C4-2B (cell line): ENCODE measurements around the gene TLE5.

Source experiments
- H3K27ac ChIP-seq: fragments of 450-650 bp; 2 replicates; pipeline ENCODE4 v1.5.1; 2017
- ZFX ChIP-seq: fragments of 450-650 bp; IDR thresholded peaks from 2 replicates; pipeline ENCODE4 v1.6.1; 2017
- TF ChIP-seq, protein P1 (sequence below): fragments of 450-650 bp; conservative IDR thresholded peaks from 2 replicates; pipeline ENCODE4 v1.5.1; 2017; ENCODE audit warnings: mild to moderate bottlenecking

TLE5 gene

GRCh38 chr19:3046698-3047495 is 15.4 kb downstream of the TLE5 start:
- TF ChIP-seq, protein P1, sequence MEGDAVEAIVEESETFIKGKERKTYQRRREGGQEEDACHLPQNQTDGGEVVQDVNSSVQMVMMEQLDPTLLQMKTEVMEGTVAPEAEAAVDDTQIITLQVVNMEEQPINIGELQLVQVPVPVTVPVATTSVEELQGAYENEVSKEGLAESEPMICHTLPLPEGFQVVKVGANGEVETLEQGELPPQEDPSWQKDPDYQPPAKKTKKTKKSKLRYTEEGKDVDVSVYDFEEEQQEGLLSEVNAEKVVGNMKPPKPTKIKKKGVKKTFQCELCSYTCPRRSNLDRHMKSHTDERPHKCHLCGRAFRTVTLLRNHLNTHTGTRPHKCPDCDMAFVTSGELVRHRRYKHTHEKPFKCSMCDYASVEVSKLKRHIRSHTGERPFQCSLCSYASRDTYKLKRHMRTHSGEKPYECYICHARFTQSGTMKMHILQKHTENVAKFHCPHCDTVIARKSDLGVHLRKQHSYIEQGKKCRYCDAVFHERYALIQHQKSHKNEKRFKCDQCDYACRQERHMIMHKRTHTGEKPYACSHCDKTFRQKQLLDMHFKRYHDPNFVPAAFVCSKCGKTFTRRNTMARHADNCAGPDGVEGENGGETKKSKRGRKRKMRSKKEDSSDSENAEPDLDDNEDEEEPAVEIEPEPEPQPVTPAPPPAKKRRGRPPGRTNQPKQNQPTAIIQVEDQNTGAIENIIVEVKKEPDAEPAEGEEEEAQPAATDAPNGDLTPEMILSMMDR: no peak
- TF ChIP-seq ZFX: no peak
- H3K27ac ChIP-seq: no peak overlapping the region

DNA sequence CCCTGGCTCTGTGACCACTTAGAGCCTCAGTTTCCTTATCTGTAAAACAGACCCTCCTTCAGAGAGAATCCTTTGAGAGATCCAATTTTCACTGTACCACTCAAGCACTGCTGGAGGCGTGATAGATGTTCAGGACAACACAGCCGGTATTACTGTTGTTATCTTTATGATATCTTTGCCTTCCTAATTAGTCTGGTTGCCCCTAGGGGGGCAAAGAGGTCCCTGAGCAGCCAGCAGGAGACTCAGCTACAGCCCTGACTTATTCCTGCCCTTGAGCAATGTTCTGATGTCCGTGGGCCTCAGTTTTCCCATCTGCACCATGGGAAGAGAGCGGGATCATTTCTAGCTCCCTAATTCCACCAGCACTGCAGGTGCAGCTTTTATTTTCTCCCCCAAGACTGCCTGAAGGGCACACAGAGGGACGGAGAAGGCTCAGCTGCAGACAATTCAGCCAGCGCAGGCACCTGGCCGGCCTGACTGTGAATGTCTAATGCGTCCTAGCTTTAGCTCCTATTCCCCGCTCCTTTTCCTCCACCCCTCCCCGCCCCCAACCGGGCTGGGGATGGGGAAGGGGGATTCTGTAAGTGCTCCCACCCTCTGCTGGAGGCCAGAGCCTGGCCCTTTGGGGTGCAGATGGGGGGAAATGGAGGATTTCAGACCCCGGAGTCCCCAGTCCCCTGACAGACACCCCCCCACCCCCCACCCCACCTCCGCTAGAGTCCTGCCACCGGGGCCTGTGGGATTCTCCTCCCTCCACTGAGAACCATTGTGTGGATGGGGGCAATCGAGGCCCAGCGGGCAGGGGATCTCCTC is 16.2 kb downstream of the TLE5 start:
- no peak for TF ChIP-seq ZFX
- TF ChIP-seq, protein P1: no peak

GRCh38 chr19:3045191-3045590 is 17.1 kb downstream of the TLE5 start:
- TF ChIP-seq, protein P1: no peak
- no peak for TF ChIP-seq ZFX
- no peak overlapping the region for H3K27ac ChIP-seq

More for the DNA sequence above, 16.2 kb downstream of the TLE5 start:
- no peak overlapping the region for H3K27ac ChIP-seq

- no peak for TF ChIP-seq ZFX
- no peak overlapping the region for H3K27ac ChIP-seq
Observed at GRCh38 chr19:3042621-3043267, 19.6 kb downstream of the TLE5 start.

DNA sequence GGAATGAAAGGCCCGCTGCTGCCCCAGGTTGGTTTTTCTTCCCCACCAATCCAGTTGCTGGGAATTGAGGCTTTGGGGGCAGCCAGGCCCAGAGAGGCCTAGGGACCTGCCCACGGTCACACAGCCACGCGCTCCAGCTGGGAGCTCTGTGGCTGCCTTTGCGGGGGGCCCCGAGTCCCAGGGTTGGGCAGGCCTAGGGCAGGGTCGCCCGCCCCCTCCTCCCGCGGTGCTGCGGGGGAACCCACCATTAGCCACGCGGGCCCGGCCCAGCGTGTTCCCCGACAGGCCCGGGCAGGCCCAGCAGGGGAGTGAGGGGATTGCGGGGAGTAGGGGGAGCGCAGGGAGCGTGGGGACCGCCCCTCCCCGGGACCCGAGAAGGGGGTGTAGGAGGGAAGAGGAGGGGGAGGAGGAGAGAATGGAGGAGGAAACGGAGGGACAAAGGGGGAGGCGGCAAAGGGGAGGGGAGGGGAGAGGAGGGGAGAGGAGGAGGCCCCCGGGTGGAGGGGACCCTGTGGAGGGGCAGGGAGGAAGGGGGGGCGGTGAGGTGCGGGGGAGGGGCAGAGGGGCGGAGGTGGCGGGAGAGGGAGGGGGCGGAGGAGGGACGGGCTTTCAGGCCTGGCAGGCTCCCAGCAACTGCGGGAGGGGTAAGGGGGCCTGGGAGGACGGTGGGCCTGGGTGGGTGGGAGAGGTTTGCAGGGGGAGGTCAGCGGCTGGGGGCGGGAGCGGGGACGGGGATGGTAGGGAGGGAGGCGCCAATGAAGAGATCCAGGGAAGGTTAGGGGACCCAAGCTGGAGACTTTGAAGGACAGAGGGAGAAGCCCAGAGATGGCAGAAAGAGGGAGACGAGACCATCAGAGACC is 20.3 kb downstream of the TLE5 start:
- H3K27ac ChIP-seq: no peak overlapping the region
- no peak for TF ChIP-seq ZFX
- TF ChIP-seq, protein P1: no peak

DNA sequence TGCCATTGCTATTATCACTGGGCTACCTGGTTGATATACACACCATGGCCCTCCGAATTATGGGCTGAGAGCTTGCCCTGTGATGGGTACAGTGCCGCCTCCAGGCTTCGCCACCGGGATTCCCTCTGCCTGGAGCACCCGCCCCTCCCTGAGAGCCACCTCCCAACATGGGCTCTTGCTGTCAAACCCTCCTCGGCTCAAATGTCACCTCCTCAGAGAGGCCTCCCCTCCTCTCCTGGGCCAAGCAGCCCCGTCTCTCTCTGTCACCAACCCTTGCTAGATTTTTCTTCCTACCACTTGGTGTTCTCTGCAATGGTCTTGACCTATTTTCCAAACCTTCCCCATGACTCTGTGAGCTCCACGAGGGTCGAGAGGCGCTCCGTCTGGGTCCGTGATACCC is 21.0 kb downstream of the TLE5 start:
- no peak overlapping the region for H3K27ac ChIP-seq
- TF ChIP-seq, protein P1: no peak
- TF ChIP-seq ZFX: no peak

GRCh38 chr19:3039641-3040077 is 22.6 kb downstream of the TLE5 start:
- no peak overlapping the region for H3K27ac ChIP-seq
- no peak for TF ChIP-seq ZFX
- TF ChIP-seq, protein P1: no peak
